Tongue (tissue), 2 donors: Measurements from ENCODE around the gene RBM38. TPM values are rescaled to one million over a fixed set of nuclear protein-coding genes. Genes with fewer than 3 reads are reported as not detected.

ENCODE experiments used
- DNase-seq: peaks from one replicate; pipeline ENCODE4 v3.0.0-alpha.2; 2015
- total RNA-seq: library from RNA; depleted of rRNA; stranded (reverse); fragments of >200 nt; gene quantifications from one replicate; pipeline ENCODE4 v1.2.3, GENCODE V29; 2014

Gene RBM38
- total RNA-seq, 1 donor from 2014 or later, result 74.0 TPM

DNA sequence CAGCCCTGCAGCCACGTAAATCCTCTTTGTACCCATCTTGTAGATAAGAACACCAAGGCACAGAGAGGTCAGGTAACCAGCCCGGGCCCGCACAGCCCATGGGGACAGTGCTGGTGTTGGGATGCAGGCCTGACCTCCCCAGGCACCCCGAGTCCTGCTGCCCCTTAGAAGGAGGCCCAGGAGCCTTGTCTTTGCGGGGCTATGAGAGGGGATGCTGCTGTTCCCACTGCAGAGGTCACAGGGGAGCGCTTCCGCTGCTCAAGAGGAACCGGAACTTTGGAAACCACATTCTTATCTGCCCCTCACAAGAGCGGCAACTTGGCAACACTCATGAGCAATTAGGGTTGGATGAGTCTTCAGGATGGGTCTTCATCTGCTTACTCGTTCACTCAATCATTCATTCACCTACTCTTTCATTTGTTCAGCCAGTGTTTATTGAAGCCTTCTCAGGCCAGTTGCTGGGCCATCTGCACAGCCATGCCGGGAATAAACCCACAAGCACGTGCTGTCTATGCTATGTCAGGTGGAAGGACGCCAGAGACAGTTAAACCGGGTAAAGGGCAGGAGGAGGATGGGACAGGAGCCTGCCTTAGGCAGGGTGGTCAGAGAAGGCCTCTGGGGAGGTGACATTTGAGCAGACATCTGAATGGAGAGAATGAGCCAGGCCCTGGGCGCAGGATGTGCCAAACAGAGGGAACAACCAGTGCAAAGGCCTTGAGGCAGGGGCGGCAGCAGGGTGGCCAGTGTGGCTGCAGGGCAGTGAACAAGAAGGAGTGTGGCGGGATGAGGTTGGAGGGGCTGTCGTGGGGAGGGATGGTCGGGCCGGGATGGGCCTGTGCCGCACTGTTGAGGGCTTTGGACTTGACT lies 60.8 kb downstream of the RBM38 start:
- DNase-seq, result no peak

DNA sequence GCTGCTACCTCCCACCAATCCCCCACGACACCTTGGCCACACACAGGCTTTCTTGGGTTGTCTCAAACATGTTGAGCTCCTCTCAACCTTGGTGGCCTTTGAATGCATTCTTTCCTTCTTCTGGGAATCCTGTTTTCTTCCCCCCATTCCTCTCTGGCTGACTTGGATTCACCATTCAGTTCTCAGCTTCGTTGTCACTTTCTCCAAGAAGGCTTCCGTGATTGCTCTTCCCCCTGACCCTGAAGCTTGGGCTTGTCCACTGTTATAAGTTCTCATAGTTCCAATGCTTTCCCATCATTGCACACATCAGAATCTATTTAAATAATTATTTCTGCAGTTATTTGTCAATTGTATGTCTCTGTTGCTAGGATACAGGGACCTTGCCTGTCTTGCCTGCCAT lies 64.2 kb downstream of the RBM38 start:
- DNase-seq, result no peak

DNA sequence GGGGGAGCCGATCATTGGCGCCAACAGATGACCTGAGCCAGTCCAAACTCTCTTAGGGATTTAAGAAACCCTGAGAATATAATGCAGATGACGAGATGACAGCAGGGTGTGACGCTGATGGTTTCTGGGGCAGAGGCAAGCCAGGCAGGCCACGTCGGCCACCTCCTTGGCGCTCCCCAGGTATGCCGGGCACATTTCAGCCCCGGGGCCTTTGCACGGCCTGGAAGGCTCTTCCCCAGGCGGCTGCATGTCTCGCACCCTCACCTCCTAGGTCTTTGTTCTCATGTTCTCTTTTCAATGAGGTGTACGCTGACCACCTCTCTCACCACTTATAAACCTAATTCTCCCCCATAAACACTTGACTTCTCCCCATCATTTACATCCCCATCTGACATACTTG lies 64.9 kb downstream of the RBM38 start:
- DNase-seq, result no peak

DNA sequence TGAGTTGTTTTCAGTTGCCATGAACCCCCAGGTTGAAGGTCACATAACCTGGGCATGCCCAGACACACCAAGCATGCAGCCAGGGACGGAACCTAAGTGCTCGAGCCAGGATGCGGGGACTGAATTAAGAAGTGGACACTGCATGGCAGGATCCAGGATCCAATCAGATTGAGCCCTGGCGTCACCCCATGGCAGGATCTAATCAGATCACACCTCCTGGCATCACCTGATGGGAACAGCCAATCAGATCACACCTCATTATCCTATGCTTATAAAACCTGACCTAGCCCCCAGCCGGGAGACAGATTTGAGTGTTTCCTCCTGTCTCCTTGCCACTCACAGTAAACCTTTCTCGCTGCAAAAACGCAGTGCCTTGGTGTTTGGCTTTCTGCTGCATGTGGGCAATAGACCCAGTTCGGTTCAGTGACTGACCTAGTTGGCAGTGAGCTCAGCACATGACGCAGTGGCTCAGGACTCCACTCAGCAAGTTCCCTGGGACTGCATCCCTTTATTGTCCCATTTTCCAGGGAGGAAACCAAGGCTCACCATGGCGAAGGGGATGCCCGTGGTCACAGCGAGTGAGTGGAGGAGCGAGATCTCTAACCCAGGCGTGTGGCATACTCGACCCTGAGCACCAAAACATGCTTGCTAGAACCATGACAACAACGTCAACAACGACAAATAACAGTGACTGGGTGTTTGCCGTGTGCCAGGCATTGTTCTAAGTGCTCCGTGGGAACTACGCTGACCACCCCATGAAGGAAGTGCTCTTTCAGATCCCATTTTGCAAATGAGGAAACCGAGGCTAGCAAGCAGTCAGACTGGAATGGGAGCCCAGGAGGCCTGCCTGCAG lies 66.3 kb downstream of the RBM38 start:
- no peak for DNase-seq

DNA sequence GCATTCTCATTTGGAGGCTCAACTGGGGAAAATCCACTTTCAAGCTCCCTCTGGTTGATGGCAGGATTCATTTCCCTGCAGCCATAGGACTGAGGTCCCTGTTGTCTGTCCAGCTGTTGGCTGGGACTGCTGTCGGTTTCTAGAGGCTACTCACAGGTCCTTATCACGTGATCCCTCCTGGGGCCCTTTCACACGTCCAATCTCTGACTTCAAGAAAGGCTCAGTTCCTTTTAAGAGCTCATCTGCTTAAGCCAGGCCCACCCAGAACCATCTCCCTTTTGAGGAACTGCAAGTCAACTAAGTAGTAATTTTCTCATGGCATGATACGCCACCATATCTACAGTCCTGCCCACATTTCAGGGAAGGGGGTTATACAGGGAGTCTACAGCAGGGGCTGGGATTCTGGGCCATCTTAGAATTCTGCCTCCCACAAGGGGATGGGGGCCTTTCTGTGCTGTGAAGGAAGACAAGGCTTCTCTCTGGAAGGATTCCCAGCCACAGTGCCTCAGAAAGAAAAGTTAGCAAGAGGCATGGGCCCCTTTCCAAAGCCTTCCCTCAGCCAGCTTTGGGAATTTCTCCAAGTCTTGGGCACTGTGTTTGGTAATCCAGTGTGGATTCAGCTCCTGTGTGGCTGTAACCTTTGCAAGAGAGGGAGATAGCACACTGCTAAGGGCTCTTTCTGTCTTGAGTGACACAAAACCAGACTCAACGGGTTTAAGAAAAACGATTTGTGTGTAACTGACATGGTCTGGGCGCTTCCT lies 67.4 kb downstream of the RBM38 start:
- DNase-seq, result peak; percentile 63

Other genes starting within 250 kb of the RBM38 start
- 16.0 TPM for gene BMP7, start 124.8 kb upstream of the RBM38 start, total RNA-seq
- gene SPO11, start 61.6 kb upstream of the RBM38 start, total RNA-seq, result not detected
- gene RAE1, start 40.1 kb upstream of the RBM38 start, total RNA-seq, result 27.5 TPM
- gene CTCFL, start 133.7 kb downstream of the RBM38 start, total RNA-seq, result not detected
- gene PCK1, start 169.7 kb downstream of the RBM38 start, total RNA-seq, result 0.72 TPM
- gene ZBP1, start 229.0 kb downstream of the RBM38 start, total RNA-seq, result 0.10 TPM